Measurements from ENCODE around the gene ALPP. TPM values are rescaled to one million over a fixed set of nuclear protein-coding genes. Genes with fewer than 3 reads are reported as not detected.

ALPP gene
- total RNA-seq, 3 donors from 2014 or later (not counting 1 experiment from before 2014, with no cell fraction given) = 0.30 TPM; not detected in 2

DNA sequence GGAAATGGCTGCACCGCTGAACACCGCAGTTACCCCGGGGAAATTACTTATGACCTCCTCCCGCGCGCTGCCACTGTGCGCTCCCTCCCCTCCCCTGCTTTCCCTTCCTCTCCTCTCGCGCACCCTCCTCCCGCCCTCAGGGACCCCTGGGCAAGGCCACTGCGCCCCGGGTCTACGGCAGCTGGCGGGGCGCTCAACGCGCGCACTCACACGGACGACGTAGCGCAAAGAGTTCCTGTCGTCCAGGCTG, 7.9 kb downstream of the ALPP start:
- H3K4me1 ChIP-seq (ENCODE audit: control insufficient read depth, insufficient read depth, low read length) = no peaks in the 10 kb centered on the region
- Mint-ChIP-seq H3K4me3 (no peak overlapping the region), H3K4me1 (no peaks in the 10 kb centered on the region), H3K36me3 (no peaks in the 10 kb centered on the region), H3K27ac (no peak overlapping the region), H3K9me3 (no peaks in the 10 kb centered on the region), H3K27me3 (ENCODE audit: low read depth in 2 of 2) (peaks cover 24 to 44% of the 10 kb centered on the region in 2 donors)
- intact Hi-C loops (cut with micrococcal nuclease) = no loop called here
- H3K27ac ChIP-seq (ENCODE audit: low read length) = no peak overlapping the region
- H3K36me3 ChIP-seq (ENCODE audit: control insufficient read depth, insufficient read depth, low read length) = no peaks in the 10 kb centered on the region
- no peak overlapping the region for H3K4me3 ChIP-seq (ENCODE audit: low read length)
- ATAC-seq (no peak), DNase-seq (no peak)
- 55% methylated on average over 23 of the region's 23 CpGs for WGBS (ENCODE audit: insufficient coverage)
- peaks cover 2% of the 10 kb centered on the region for H3K27me3 ChIP-seq (ENCODE audit: control insufficient read depth, insufficient read depth, low read length)
- no peaks in the 10 kb centered on the region for H3K9me3 ChIP-seq (ENCODE audit: control insufficient read depth, insufficient read depth, low read length)
- TF ChIP-seq CTCF (IDR thresholded peaks at IDR 0.05) = no peak

DNA sequence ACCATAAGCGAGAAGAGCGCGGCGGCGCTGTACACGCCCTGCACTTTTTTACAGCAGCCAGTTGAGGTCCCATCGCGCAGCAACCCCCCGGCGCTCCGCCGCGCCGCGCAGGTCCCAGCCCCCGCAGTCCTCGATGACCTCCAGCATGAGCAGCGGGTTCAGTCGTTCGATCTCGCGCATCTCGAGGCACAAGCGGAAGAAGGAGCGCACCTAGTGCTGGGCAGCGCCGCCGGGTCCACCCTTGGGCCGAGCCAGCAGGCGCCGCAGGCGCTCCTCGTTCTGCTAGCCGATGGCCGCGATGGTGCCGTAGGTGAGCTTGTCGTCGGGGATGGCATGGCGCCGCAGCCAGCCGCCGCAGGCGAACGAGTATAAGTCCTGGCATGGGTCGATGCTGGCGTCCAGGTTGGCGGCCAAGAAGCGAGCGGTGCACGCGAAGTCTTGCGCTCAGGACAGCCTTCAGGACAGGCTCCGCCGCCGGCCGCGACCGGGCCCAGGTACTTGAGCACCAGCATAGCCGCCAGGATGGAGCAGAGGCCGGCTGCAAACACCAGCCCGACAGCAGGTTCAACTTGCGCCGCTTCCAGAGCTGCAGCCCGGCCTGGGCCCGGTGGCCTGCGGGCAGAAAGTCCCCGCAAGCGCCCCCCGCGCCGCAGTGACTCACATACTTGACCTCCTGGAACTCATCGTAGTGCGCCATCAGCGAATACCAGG, 8.3 kb downstream of the ALPP start:
- Mint-ChIP-seq H3K36me3 (no peaks in the 10 kb centered on the region), H3K27me3 (ENCODE audit: low read depth in 2 of 2) (peaks cover 22 to 44% of the 10 kb centered on the region in 2 donors), H3K4me3 (no peak overlapping the region), H3K9me3 (no peaks in the 10 kb centered on the region), H3K27ac (no peak overlapping the region), H3K4me1 (no peaks in the 10 kb centered on the region)
- no peaks in the 10 kb centered on the region for H3K36me3 ChIP-seq (ENCODE audit: control insufficient read depth, insufficient read depth, low read length)
- H3K27ac ChIP-seq (ENCODE audit: low read length) = no peak overlapping the region
- H3K27me3 ChIP-seq (ENCODE audit: control insufficient read depth, insufficient read depth, low read length) = peaks cover 2% of the 10 kb centered on the region
- ATAC-seq (no peak), DNase-seq (no peak)
- intact Hi-C loops (cut with micrococcal nuclease) = no loop called here
- H3K4me3 ChIP-seq (ENCODE audit: low read length) = no peak overlapping the region
- no peaks in the 10 kb centered on the region for H3K4me1 ChIP-seq (ENCODE audit: control insufficient read depth, insufficient read depth, low read length)
- H3K9me3 ChIP-seq (ENCODE audit: control insufficient read depth, insufficient read depth, low read length) = no peaks in the 10 kb centered on the region
- no peak for TF ChIP-seq CTCF (IDR thresholded peaks at IDR 0.05)
- WGBS (ENCODE audit: insufficient coverage) = 79% methylated on average over 75 of the region's 75 CpGs

DNA sequence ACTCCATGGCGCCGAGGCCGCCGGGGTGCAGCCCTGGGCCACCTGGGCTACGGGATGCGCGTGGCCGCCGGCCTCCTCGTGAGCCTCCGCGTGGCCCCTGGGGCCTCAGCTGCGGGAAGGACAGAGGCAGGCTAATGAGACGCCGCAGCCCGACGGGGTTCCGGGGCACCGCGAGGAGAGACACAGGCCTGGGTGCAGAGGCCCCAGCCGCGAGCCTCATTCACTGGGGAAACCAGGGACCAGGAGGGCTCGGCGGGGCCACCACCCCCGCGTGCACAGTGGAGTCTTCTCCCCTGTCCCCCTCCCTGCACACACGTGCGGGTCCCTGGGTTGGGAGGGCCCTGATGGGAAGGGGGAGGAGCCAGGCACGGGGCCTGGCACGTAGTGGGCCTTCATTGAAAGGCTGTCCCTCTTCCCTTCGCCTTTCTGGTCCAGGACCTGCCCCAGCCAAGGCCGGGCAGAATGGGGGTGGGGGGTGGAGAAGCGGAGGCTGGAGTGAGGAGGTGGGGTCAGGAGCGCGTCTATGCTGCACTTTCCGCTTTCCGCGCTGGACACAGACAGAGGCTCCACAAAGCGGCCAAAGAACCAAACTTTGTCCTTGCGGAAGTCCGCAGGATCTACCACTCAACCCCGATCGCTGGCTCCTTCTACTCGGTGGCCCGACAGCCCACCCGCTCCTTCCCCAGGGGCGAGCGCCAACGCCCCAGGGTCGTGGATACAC, 9.1 kb downstream of the ALPP start:
- intact Hi-C loops (cut with micrococcal nuclease) = no loop called here
- Histone ChIP-seq H3K9me3 (ENCODE audit: control insufficient read depth, insufficient read depth, low read length) (no peaks in the 10 kb centered on the region), H3K36me3 (ENCODE audit: control insufficient read depth, insufficient read depth, low read length) (no peaks in the 10 kb centered on the region), H3K27me3 (ENCODE audit: control insufficient read depth, insufficient read depth, low read length) (peaks cover 2% of the 10 kb centered on the region), H3K4me3 (ENCODE audit: low read length) (no peak overlapping the region), H3K4me1 (ENCODE audit: control insufficient read depth, insufficient read depth, low read length) (no peaks in the 10 kb centered on the region), H3K27ac (ENCODE audit: low read length) (no peak overlapping the region)
- no peak for TF ChIP-seq CTCF (IDR thresholded peaks at IDR 0.05)
- Mint-ChIP-seq H3K36me3 (no peaks in the 10 kb centered on the region), H3K9me3 (no peaks in the 10 kb centered on the region), H3K4me1 (no peaks in the 10 kb centered on the region), H3K4me3 (no peak overlapping the region), H3K27ac (no peak overlapping the region), H3K27me3 (ENCODE audit: low read depth in 2 of 2) (peaks cover 22 to 44% of the 10 kb centered on the region in 2 donors)
- WGBS (ENCODE audit: insufficient coverage) = 83% methylated on average over 48 of the region's 50 CpGs
- DNase-seq = no peak
- ATAC-seq = no peak

Measured in natural killer cell (primary cell).